GM12892 (cell line): ENCODE data around the gene ITIH3.

Source experiments
- POLR2A ChIP-seq: IDR thresholded peaks from 2 replicates; pipeline ENCODE4 v1.6.1; 2011; ENCODE audit warnings: low read depth, low read length, control low read depth
- POLR2AphosphoS5 ChIP-seq: IDR thresholded peaks from 2 replicates; pipeline ENCODE4 v1.6.1; 2011; ENCODE audit warnings: low read depth, low read length, control low read depth

- TF ChIP-seq POLR2AphosphoS5 = no peak
- TF ChIP-seq POLR2A = no peak
Observed at GRCh38 chr3:52851348-52851747, 56.8 kb downstream of the ITIH3 start.
